Measurements from ENCODE around the gene MYO9A.

- TF ChIP-seq CTCF (conservative IDR thresholded peaks at IDR 0.05) (no peak), EZH2 (IDR thresholded peaks at IDR 0.05; ENCODE audit: low read depth) (no peak)
These were observed 232.6 kb downstream of the MYO9A start for GRCh38 chr15:71885390-71885789.
